ENCODE measurements around the gene SEMA3F. TPM values are rescaled to one million over a fixed set of nuclear protein-coding genes. Genes with fewer than 3 reads are reported as not detected.

The SEMA3F gene
- total RNA-seq, 1 experiment from 2014 or later = 3.9 TPM

DNA sequence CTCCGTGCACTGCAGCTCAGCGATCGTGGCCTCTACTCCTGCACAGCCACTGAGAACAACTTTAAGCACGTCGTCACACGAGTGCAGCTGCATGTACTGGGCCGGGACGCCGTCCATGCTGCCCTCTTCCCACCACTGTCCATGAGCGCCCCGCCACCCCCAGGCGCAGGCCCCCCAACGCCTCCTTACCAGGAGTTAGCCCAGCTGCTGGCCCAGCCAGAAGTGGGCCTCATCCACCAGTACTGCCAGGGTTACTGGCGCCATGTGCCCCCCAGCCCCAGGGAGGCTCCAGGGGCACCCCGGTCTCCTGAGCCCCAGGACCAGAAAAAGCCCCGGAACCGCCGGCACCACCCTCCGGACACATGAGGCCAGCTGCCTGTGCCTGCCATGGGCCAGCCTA lies 32.6 kb downstream of the SEMA3F start:
- no peak overlapping the region for H3K4me3 ChIP-seq (ENCODE audit: low read depth, low read length, poor library complexity, severe bottlenecking)
- H3K9me3 ChIP-seq (ENCODE audit: low read depth, low read length, poor library complexity, severe bottlenecking) = no peaks in the 10 kb centered on the region
- no peaks in the 10 kb centered on the region for H3K4me1 ChIP-seq (ENCODE audit: insufficient read depth, low read length, poor library complexity, severe bottlenecking)
- no peak for DNase-seq (ENCODE audit: low spot score)
- H3K36me3 ChIP-seq (ENCODE audit: insufficient read depth, low read length, poor library complexity, severe bottlenecking) = no peaks in the 10 kb centered on the region
- no peak overlapping the region for H3K27ac ChIP-seq (ENCODE audit: low read depth, low read length, poor library complexity, severe bottlenecking)
- no peaks in the 10 kb centered on the region for H3K27me3 ChIP-seq (replicated peaks; ENCODE audit: insufficient read depth, low read depth, low read length, poor library complexity)
- TF ChIP-seq, protein P1, sequence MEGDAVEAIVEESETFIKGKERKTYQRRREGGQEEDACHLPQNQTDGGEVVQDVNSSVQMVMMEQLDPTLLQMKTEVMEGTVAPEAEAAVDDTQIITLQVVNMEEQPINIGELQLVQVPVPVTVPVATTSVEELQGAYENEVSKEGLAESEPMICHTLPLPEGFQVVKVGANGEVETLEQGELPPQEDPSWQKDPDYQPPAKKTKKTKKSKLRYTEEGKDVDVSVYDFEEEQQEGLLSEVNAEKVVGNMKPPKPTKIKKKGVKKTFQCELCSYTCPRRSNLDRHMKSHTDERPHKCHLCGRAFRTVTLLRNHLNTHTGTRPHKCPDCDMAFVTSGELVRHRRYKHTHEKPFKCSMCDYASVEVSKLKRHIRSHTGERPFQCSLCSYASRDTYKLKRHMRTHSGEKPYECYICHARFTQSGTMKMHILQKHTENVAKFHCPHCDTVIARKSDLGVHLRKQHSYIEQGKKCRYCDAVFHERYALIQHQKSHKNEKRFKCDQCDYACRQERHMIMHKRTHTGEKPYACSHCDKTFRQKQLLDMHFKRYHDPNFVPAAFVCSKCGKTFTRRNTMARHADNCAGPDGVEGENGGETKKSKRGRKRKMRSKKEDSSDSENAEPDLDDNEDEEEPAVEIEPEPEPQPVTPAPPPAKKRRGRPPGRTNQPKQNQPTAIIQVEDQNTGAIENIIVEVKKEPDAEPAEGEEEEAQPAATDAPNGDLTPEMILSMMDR (conservative IDR thresholded peaks at IDR 0.05; ENCODE audit: low read depth, low read length) = no peak
- TF ChIP-seq EZH2 (IDR thresholded peaks at IDR 0.05; ENCODE audit: borderline replicate concordance, low read depth, low read length, poor library complexity, severe bottlenecking) = no peak
- BruUV-seq (replicated peaks) = no TSS peak
- intact Hi-C loops (cut with micrococcal nuclease; ENCODE audit: unreplicated experiment) = no loop called here
- ChIA-PET POLR2A (ENCODE audit: low non-redundant PET) (no interaction called here), CTCF (interaction anchor here (0.7 kb wide), 1 partner anchor 64 kb away, joined by 3 read pairs; no protein-coding TSS in a partner anchor)

DNA sequence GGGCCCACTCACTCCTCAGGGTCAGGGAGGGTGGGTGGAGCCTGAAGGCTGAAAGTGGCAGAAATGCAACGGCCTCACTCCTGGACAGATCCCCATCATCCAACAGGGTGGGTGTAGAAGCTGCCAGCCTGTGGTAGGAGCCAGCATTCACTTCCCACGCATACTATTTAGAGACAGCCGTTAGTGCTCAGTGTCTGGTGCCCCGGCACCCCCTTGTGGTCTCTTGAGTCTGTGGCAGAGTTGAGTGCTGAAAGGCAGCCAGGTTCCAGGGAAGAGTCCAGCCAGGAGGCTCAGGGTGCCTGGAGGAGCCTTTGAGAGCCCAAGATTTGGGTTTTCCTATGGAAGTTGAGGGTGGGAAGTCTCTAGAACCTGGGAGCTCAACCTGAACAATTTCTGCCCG lies 34.1 kb downstream of the SEMA3F start:
- BruUV-seq (replicated peaks) = no TSS peak
- no peaks in the 10 kb centered on the region for H3K4me1 ChIP-seq (ENCODE audit: insufficient read depth, low read length, poor library complexity, severe bottlenecking)
- peak; percentile 77 for DNase-seq (ENCODE audit: low spot score)
- intact Hi-C loops (cut with micrococcal nuclease; ENCODE audit: unreplicated experiment) = loop anchor here (1.0 kb wide), 1 partner anchor 68 kb away; no protein-coding TSS in a partner anchor
- H3K9me3 ChIP-seq (ENCODE audit: low read depth, low read length, poor library complexity, severe bottlenecking) = no peaks in the 10 kb centered on the region
- TF ChIP-seq, protein P1 (conservative IDR thresholded peaks at IDR 0.05; ENCODE audit: low read depth, low read length) = peak; percentile 70
- TF ChIP-seq EZH2 (IDR thresholded peaks at IDR 0.05; ENCODE audit: borderline replicate concordance, low read depth, low read length, poor library complexity, severe bottlenecking) = no peak
- CTCF ChIA-PET = interaction anchor here (0.6 kb wide), 1 partner anchor 21 kb away, joined by 3 read pairs; no protein-coding TSS in a partner anchor
- no peak overlapping the region for H3K27ac ChIP-seq (ENCODE audit: low read depth, low read length, poor library complexity, severe bottlenecking)
- peaks cover 14% of the 10 kb centered on the region for H3K27me3 ChIP-seq (replicated peaks; ENCODE audit: insufficient read depth, low read depth, low read length, poor library complexity)
- H3K4me3 ChIP-seq (ENCODE audit: low read depth, low read length, poor library complexity, severe bottlenecking) = no peak overlapping the region
- POLR2A ChIA-PET (ENCODE audit: low non-redundant PET) = no interaction called here
- H3K36me3 ChIP-seq (ENCODE audit: insufficient read depth, low read length, poor library complexity, severe bottlenecking) = no peaks in the 10 kb centered on the region

DNA sequence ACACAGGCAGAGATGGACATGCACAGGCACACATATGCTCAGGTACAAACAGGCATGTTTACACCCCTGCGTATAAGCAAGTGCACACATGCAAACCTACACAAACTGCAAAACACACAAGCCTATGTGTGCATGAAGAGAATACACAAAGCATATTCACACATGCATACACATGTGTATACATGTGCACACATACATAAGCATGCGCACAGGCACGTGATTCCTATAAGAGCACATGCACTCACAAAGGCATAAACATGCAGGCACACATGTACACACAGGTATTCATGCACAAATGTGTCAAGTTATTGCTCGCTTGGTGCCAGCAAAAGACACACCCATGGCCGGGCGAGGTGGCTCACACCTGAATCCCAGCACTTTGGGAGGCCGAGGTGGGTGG lies 34.9 kb downstream of the SEMA3F start:
- no peak for DNase-seq (ENCODE audit: low spot score)
- H3K4me1 ChIP-seq (ENCODE audit: insufficient read depth, low read length, poor library complexity, severe bottlenecking) = no peaks in the 10 kb centered on the region
- BruUV-seq (replicated peaks) = no TSS peak
- POLR2A ChIA-PET (ENCODE audit: low non-redundant PET) = no interaction called here
- intact Hi-C loops (cut with micrococcal nuclease; ENCODE audit: unreplicated experiment) = loop anchor here (1.0 kb wide), 1 partner anchor 69 kb away; no protein-coding TSS in a partner anchor
- no peak overlapping the region for H3K4me3 ChIP-seq (ENCODE audit: low read depth, low read length, poor library complexity, severe bottlenecking)
- no peaks in the 10 kb centered on the region for H3K9me3 ChIP-seq (ENCODE audit: low read depth, low read length, poor library complexity, severe bottlenecking)
- TF ChIP-seq EZH2 (IDR thresholded peaks at IDR 0.05; ENCODE audit: borderline replicate concordance, low read depth, low read length, poor library complexity, severe bottlenecking) = no peak
- TF ChIP-seq, protein P1 (conservative IDR thresholded peaks at IDR 0.05; ENCODE audit: low read depth, low read length) = no peak
- H3K27me3 ChIP-seq (replicated peaks; ENCODE audit: insufficient read depth, low read depth, low read length, poor library complexity) = peaks cover 15% of the 10 kb centered on the region
- H3K27ac ChIP-seq (ENCODE audit: low read depth, low read length, poor library complexity, severe bottlenecking) = no peak overlapping the region
- CTCF ChIA-PET = no interaction called here
- H3K36me3 ChIP-seq (ENCODE audit: insufficient read depth, low read length, poor library complexity, severe bottlenecking) = no peaks in the 10 kb centered on the region

All from A673 (cell line).